HUES48 (cell line): Measurements from ENCODE around the gene METTL24.

Experiments
- H3K27ac ChIP-seq: one replicate; pipeline ENCODE4 v1.7.0; 2013; ENCODE audit warnings: low read depth, low read length, inconsistent platforms
- H3K27me3 ChIP-seq: 2 replicates; pipeline ENCODE4 v1.6.1; 2013; ENCODE audit warnings: mild to moderate bottlenecking, low read length; ENCODE audit not compliant: control insufficient read depth, insufficient read depth
- H3K36me3 ChIP-seq: 2 replicates; pipeline ENCODE4 v1.6.1; 2013; ENCODE audit warnings: low read length; ENCODE audit not compliant: control insufficient read depth, insufficient read depth
- H3K4me1 ChIP-seq: 2 replicates; pipeline ENCODE4 v1.6.1; 2013; ENCODE audit warnings: mild to moderate bottlenecking, low read length; ENCODE audit not compliant: control insufficient read depth, insufficient read depth
- H3K4me3 ChIP-seq: 2 replicates; pipeline ENCODE4 v1.5.1; 2013; ENCODE audit warnings: mild to moderate bottlenecking, low read depth, low read length
- H3K9ac ChIP-seq: 2 replicates; pipeline ENCODE4 v1.6.1; 2013; ENCODE audit warnings: mild to moderate bottlenecking, low read depth, low read length, moderate library complexity
- H3K9me3 ChIP-seq: 2 replicates; pipeline ENCODE4 v1.6.1; 2013; ENCODE audit warnings: low read length; ENCODE audit not compliant: control insufficient read depth, insufficient read depth

METTL24 gene

GRCh38 chr6:110324548-110324947 lies 33.6 kb downstream of the METTL24 start:
- Histone ChIP-seq H3K27me3 (no peaks in the 10 kb centered on the region), H3K9me3 (no peaks in the 10 kb centered on the region), H3K4me3 (no peak overlapping the region), H3K9ac (no peak overlapping the region), H3K4me1 (peaks cover 28% of the 10 kb centered on the region), H3K27ac (no peak overlapping the region), H3K36me3 (no peaks in the 10 kb centered on the region)

- Histone ChIP-seq H3K4me1 (peaks cover 18% of the 10 kb centered on the region), H3K27me3 (no peaks in the 10 kb centered on the region), H3K9ac (no peak overlapping the region), H3K36me3 (no peaks in the 10 kb centered on the region), H3K4me3 (no peak overlapping the region), H3K27ac (peak overlapping the region; percentile 60), H3K9me3 (no peaks in the 10 kb centered on the region)
Observed at GRCh38 chr6:110323258-110323657, 34.9 kb downstream of the METTL24 start.

GRCh38 chr6:110322874-110323242 lies 35.3 kb downstream of the METTL24 start:
- Histone ChIP-seq H3K4me3 (no peak overlapping the region), H3K36me3 (no peaks in the 10 kb centered on the region), H3K4me1 (peaks cover 14% of the 10 kb centered on the region), H3K9ac (no peak overlapping the region), H3K27me3 (no peaks in the 10 kb centered on the region), H3K27ac (peak overlapping the region; percentile 44), H3K9me3 (no peaks in the 10 kb centered on the region)

GRCh38 chr6:110322151-110322873 lies 35.8 kb downstream of the METTL24 start:
- Histone ChIP-seq H3K9ac (no peak overlapping the region), H3K36me3 (no peaks in the 10 kb centered on the region), H3K27ac (peak overlapping the region; percentile 44), H3K4me1 (peaks cover 13% of the 10 kb centered on the region), H3K9me3 (no peaks in the 10 kb centered on the region), H3K4me3 (no peak overlapping the region), H3K27me3 (no peaks in the 10 kb centered on the region)

DNA sequence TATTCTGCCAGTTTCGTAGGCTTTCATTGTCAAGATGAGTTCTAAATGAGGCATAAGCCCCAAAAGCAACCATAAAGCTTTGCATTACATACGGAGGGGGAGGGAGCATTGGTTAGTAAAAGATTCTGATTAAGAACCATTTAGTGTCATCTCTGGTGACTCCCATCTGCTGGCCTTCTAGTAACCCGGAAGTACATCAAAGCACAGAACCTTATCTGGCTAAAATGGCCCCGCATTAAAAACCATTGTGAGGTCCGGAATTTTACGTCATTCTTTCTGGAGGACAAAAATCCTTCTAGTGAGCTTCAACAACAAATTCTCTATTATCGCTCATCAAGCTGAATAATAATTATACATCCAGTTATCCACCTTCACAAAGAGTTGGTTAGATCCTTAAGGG lies 37.8 kb downstream of the METTL24 start:
- no peaks in the 10 kb centered on the region for H3K9me3 ChIP-seq
- no peak overlapping the region for H3K4me3 ChIP-seq
- H3K27ac ChIP-seq, result no peak overlapping the region
- H3K9ac ChIP-seq, result no peak overlapping the region
- no peaks in the 10 kb centered on the region for H3K27me3 ChIP-seq
- H3K4me1 ChIP-seq, result peaks cover 13% of the 10 kb centered on the region
- H3K36me3 ChIP-seq, result no peaks in the 10 kb centered on the region

GRCh38 chr6:110319843-110320242 lies 38.3 kb downstream of the METTL24 start:
- Histone ChIP-seq H3K9me3 (no peaks in the 10 kb centered on the region), H3K27me3 (no peaks in the 10 kb centered on the region), H3K4me1 (peaks cover 13% of the 10 kb centered on the region), H3K36me3 (no peaks in the 10 kb centered on the region), H3K9ac (no peak overlapping the region), H3K27ac (no peak overlapping the region), H3K4me3 (no peak overlapping the region)

- Histone ChIP-seq H3K27me3 (no peaks in the 10 kb centered on the region), H3K9ac (no peak overlapping the region), H3K9me3 (no peaks in the 10 kb centered on the region), H3K27ac (no peak overlapping the region), H3K36me3 (no peaks in the 10 kb centered on the region), H3K4me1 (peaks cover 13% of the 10 kb centered on the region), H3K4me3 (no peak overlapping the region)
Observed at GRCh38 chr6:110319381-110319780, 38.8 kb downstream of the METTL24 start.

GRCh38 chr6:110318971-110319370 lies 39.2 kb downstream of the METTL24 start:
- Histone ChIP-seq H3K36me3 (no peaks in the 10 kb centered on the region), H3K9me3 (no peaks in the 10 kb centered on the region), H3K9ac (no peak overlapping the region), H3K27me3 (no peaks in the 10 kb centered on the region), H3K4me3 (no peak overlapping the region), H3K4me1 (peaks cover 13% of the 10 kb centered on the region), H3K27ac (no peak overlapping the region)

GRCh38 chr6:110317646-110318045 lies 40.5 kb downstream of the METTL24 start:
- Histone ChIP-seq H3K4me1 (peaks cover 7% of the 10 kb centered on the region), H3K27ac (no peak overlapping the region), H3K4me3 (no peak overlapping the region), H3K27me3 (no peaks in the 10 kb centered on the region), H3K36me3 (no peaks in the 10 kb centered on the region), H3K9me3 (no peaks in the 10 kb centered on the region), H3K9ac (no peak overlapping the region)

DNA sequence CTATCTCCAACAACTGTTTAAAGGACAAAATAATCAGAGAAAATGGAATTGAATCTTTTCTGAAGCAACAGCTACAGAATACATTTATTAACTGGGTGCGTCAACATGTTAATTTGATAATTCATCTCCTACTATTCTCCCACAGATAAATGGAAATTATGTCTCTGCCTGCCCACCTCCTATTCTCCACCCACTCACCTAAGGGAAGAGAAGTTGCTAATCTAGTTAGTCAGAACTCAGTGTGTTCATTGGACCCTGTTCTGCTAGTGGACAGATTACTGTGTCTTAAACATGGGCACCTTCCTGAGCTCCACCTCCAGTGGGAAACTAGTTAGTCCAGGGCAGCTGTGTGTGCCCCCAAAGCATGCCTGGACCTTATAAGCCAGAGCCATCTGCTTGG lies 41.0 kb downstream of the METTL24 start:
- Histone ChIP-seq H3K27me3 (no peaks in the 10 kb centered on the region), H3K4me1 (peaks cover 2% of the 10 kb centered on the region; the same call in 1 of the 2 replicates), H3K36me3 (no peaks in the 10 kb centered on the region), H3K4me3 (no peak overlapping the region), H3K27ac (no peak overlapping the region), H3K9me3 (no peaks in the 10 kb centered on the region), H3K9ac (no peak overlapping the region)

GRCh38 chr6:110315869-110316398 lies 42.2 kb downstream of the METTL24 start:
- no peaks in the 10 kb centered on the region for H3K27me3 ChIP-seq
- no peak overlapping the region for H3K9ac ChIP-seq
- H3K36me3 ChIP-seq, result no peaks in the 10 kb centered on the region
- H3K9me3 ChIP-seq, result no peaks in the 10 kb centered on the region
- no peak overlapping the region for H3K27ac ChIP-seq
- peaks cover 2% of the 10 kb centered on the region; the same call in 1 of the 2 replicates for H3K4me1 ChIP-seq
- H3K4me3 ChIP-seq, result no peak overlapping the region
